Stimulated activated CD4-positive, alpha-beta T cell treated with anti-CD3 and anti-CD28 coated beads, TNF-alpha, amount 100 ng/mL, for 48 hours (primary cell): ENCODE measurements around the gene ZBED1.
"Not testable (repeated sequence)": the region's sequence is repeated elsewhere in the genome, so short reads cannot be mapped to it uniquely, and the experiment has no call there.

ENCODE experiments used
- DNase-seq, 3 donors: peaks; one replicate each; pipeline ENCODE4 v3.0.0-alpha.2; 2020; ENCODE audit warnings: low read depth in 3 of 3

ZBED1 gene

GRCh38 chrX:2497961-2498780 is 2.6 kb downstream of the ZBED1 start:
- no peak for DNase-seq

- no peak for DNase-seq
Observed at GRCh38 chrX:2495595-2495994, 5.2 kb downstream of the ZBED1 start.

- DNase-seq: no peak
Observed at GRCh38 chrX:2492531-2493218, 8.1 kb downstream of the ZBED1 start.

- DNase-seq: no peak
Observed at GRCh38 chrX:2490634-2491033, 10.1 kb downstream of the ZBED1 start.

GRCh38 chrX:2489446-2490445 is 11.0 kb downstream of the ZBED1 start:
- DNase-seq: no peak

- DNase-seq: no peak
Observed at GRCh38 chrX:2488621-2489285, 12.0 kb downstream of the ZBED1 start.

GRCh38 chrX:2487366-2487765 is 13.4 kb downstream of the ZBED1 start:
- no peak for DNase-seq

GRCh38 chrX:2486476-2487133 is 14.2 kb downstream of the ZBED1 start:
- no peak for DNase-seq

- no peak for DNase-seq
Observed at GRCh38 chrX:2485789-2486345, 14.9 kb downstream of the ZBED1 start.

- DNase-seq: no peak
Observed at GRCh38 chrX:2484721-2485648, 15.8 kb downstream of the ZBED1 start.

- DNase-seq: no peak
Observed at GRCh38 chrX:2484256-2484655, 16.5 kb downstream of the ZBED1 start.

- DNase-seq: no peak
Observed at GRCh38 chrX:2483398-2484060, 17.2 kb downstream of the ZBED1 start.

GRCh38 chrX:2481597-2481996 is 19.2 kb downstream of the ZBED1 start:
- not testable (repeated sequence) for DNase-seq

- not testable (repeated sequence) for DNase-seq
Observed at GRCh38 chrX:2479982-2480381, 20.8 kb downstream of the ZBED1 start.

- no peak for DNase-seq
Observed at GRCh38 chrX:2479420-2479780, 21.4 kb downstream of the ZBED1 start.

GRCh38 chrX:2478546-2479419 is 22.0 kb downstream of the ZBED1 start:
- no peak for DNase-seq

- not testable (repeated sequence) for DNase-seq
Observed at GRCh38 chrX:2477313-2477712, 23.5 kb downstream of the ZBED1 start.
